Measurements from ENCODE around the gene MICALL1. TPM values are rescaled to one million over a fixed set of nuclear protein-coding genes. Genes with fewer than 3 reads are reported as not detected.
"Not testable (repeated sequence)": the region's sequence is repeated elsewhere in the genome, so short reads cannot be mapped to it uniquely, and the experiment has no call there.

Gene MICALL1
- total RNA-seq, 4 donors from 2014 or later = 14.4 to 29.4 (median 21.1) TPM

- peaks cover 0 to 13% of the 10 kb centered on the region in 2 donors for H3K36me3 ChIP-seq
- in situ Hi-C loops (cut with MboI; ENCODE audit: low sequenced_read_pairs in 4 of 4) = loop anchor here in 1 of 4 donors (25.0 kb wide), 1 partner anchor 160 kb away; the partner anchor contains the start of genes GALR3 and GCAT
- ATAC-seq = no peak
Observed at GRCh38 chr22:37972527-37972926, 66.4 kb downstream of the MICALL1 start.

GRCh38 chr22:37973271-37974170 is 67.4 kb downstream of the MICALL1 start:
- H3K36me3 ChIP-seq = peaks cover 0 to 3% of the 10 kb centered on the region in 2 donors

More at GRCh38 chr22:37972527-37972926, 66.4 kb downstream of the MICALL1 start:
- no peak for DNase-seq
- Histone ChIP-seq H3K9me3 (no peaks in the 10 kb centered on the region), H3K27me3 (no peaks in the 10 kb centered on the region), H3K4me1 (no peaks in the 10 kb centered on the region), H3K4me3 (no peak overlapping the region), H3K27ac (no peak overlapping the region)
- TF ChIP-seq CTCF (IDR thresholded peaks at IDR 0.05 in 4 of 5, conservative IDR thresholded peaks at IDR 0.05 in 1 of 5) = no peak
- TF ChIP-seq POLR2A (IDR thresholded peaks at IDR 0.05) = no peak
- intact Hi-C loops (cut with DNase I; ENCODE audit: low total_unique reads) = no loop called here

GRCh38 chr22:37975153-37975552 is 69.1 kb downstream of the MICALL1 start:
- intact Hi-C loops (cut with DNase I; ENCODE audit: low total_unique reads) (no loop called here), in situ Hi-C loops (cut with MboI; ENCODE audit: low sequenced_read_pairs in 4 of 4) (no loop called here)
- no peaks in the 10 kb centered on the region for H3K36me3 ChIP-seq
- TF ChIP-seq CTCF (IDR thresholded peaks at IDR 0.05 in 4 of 5, conservative IDR thresholded peaks at IDR 0.05 in 1 of 5) = no peak
- TF ChIP-seq POLR2A (IDR thresholded peaks at IDR 0.05) = no peak
- peaks cover 10 to 14% of the 10 kb centered on the region in 2 donors for H3K4me1 ChIP-seq
- ATAC-seq (no peak), DNase-seq (no peak)
- H3K27ac ChIP-seq = no peak overlapping the region
- no peaks in the 10 kb centered on the region for H3K9me3 ChIP-seq
- H3K4me3 ChIP-seq = no peak overlapping the region
- no peaks in the 10 kb centered on the region for H3K27me3 ChIP-seq

More at GRCh38 chr22:37973271-37974170, 67.4 kb downstream of the MICALL1 start:
- Histone ChIP-seq H3K9me3 (no peaks in the 10 kb centered on the region), H3K4me3 (no peak overlapping the region), H3K4me1 (peaks cover 0 to under 1% of the 10 kb centered on the region in 2 donors), H3K27ac (no peak overlapping the region), H3K27me3 (no peaks in the 10 kb centered on the region)
- ATAC-seq (no peak), DNase-seq (no peak)
- in situ Hi-C loops (cut with MboI; ENCODE audit: low sequenced_read_pairs in 4 of 4) (loop anchor here in 1 of 4 donors (25.0 kb wide), 1 partner anchor 161 kb away; the partner anchor contains the start of genes GALR3 and GCAT), intact Hi-C loops (cut with DNase I; ENCODE audit: low total_unique reads) (no loop called here)
- TF ChIP-seq POLR2A (IDR thresholded peaks at IDR 0.05) (no peak), CTCF (IDR thresholded peaks at IDR 0.05 in 4 of 5, conservative IDR thresholded peaks at IDR 0.05 in 1 of 5) (no peak)

GRCh38 chr22:37976022-37976421 is 69.9 kb downstream of the MICALL1 start:
- in situ Hi-C loops (cut with MboI; ENCODE audit: low sequenced_read_pairs in 4 of 4); H3K9me3 ChIP-seq; intact Hi-C loops (cut with DNase I; ENCODE audit: low total_unique reads); H3K27ac ChIP-seq; H3K4me3 ChIP-seq; H3K36me3 ChIP-seq; H3K27me3 ChIP-seq; ATAC-seq; DNase-seq: not testable (repeated sequence)
- H3K4me1 ChIP-seq = peaks cover 12 to 17% of the 10 kb centered on the region in 2 donors

DNA sequence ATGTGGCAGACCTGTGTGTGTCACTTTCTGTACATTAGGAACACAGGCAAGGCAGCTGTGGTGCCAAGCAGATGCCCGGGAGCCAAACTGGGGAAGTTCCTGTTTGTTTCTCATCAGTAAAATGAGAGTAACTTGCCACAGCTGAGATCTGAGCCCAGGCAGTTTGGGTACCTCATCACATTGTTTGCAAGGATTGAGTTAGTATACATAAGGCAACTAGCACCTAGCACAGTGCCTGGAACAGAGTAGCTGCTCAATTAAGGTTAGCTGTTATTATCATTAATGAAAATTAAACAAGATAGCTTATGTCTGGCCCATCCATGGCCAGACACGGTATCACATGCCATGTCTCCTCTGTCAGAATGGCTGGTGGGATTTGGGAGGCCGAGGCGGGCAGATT is 70.5 kb downstream of the MICALL1 start:
- DNase-seq (no peak), ATAC-seq (no peak)
- Histone ChIP-seq H3K27ac (no peak overlapping the region), H3K36me3 (no peaks in the 10 kb centered on the region), H3K4me3 (no peak overlapping the region), H3K4me1 (peaks cover 17% of the 10 kb centered on the region in 2 donors), H3K27me3 (no peaks in the 10 kb centered on the region), H3K9me3 (no peaks in the 10 kb centered on the region)
- TF ChIP-seq POLR2A (IDR thresholded peaks at IDR 0.05) (no peak), CTCF (IDR thresholded peaks at IDR 0.05 in 4 of 5, conservative IDR thresholded peaks at IDR 0.05 in 1 of 5) (no peak)
- in situ Hi-C loops (cut with MboI; ENCODE audit: low sequenced_read_pairs in 4 of 4) (no loop called here), intact Hi-C loops (cut with DNase I; ENCODE audit: low total_unique reads) (no loop called here)
